Thyroid gland (tissue), 4 donors: Measurements from ENCODE around the gene RPP14. TPM values are rescaled to one million over a fixed set of nuclear protein-coding genes. Genes with fewer than 3 reads are reported as not detected.

Experiments used
- DNase-seq, 2 donors: peaks; one replicate each; pipeline ENCODE4 v3.0.0-alpha.2; 2019
- H3K27ac ChIP-seq, 3 donors: fragments of 200-600 bp; sonication (generic); 1 replicate in 2 of 3; 2 replicates in 1 of 3; pipeline ENCODE4 v1.5.1; 2016 to 2019; ENCODE audit warnings: mild to moderate bottlenecking in 1 of 3, moderate library complexity in 1 of 3
- H3K27me3 ChIP-seq: fragments of 200-600 bp; sonication (generic); one replicate; pipeline ENCODE4 v1.5.1; 2019
- H3K36me3 ChIP-seq, 2 donors: fragments of 200-600 bp; sonication (generic); one replicate each; pipeline ENCODE4 v1.5.1; 2016 to 2019
- H3K4me1 ChIP-seq, 2 donors: fragments of 200-600 bp; sonication (generic); one replicate each; pipeline ENCODE4 v1.5.1; 2017 to 2019
- H3K4me3 ChIP-seq, 3 donors: fragments of 200-600 bp; sonication (generic); replicated peaks in 1 of 3; 1 replicate in 2 of 3; 2 replicates in 1 of 3; pipeline ENCODE4 v1.5.1; 2016; ENCODE audit warnings: mild to moderate bottlenecking in 1 of 3
- H3K9me3 ChIP-seq: fragments of 200-600 bp; sonication (generic); one replicate; pipeline ENCODE4 v1.5.1; 2017
- POLR2A ChIP-seq, 2 donors: fragments of 450-650 bp; IDR thresholded peaks; one replicate each; pipeline ENCODE4 v1.6.1; 2017; ENCODE audit warnings: antibody characterized with exemption in 2 of 2, mild to moderate bottlenecking in 2 of 2, moderate library complexity in 1 of 2
- WGBS, 2 donors: methylation state at CpG; one replicate each; pipeline ENCODE4 v1.1.5; 2017; 5-methylcytosine and 5-hydroxymethylcytosine counted together
- intact Hi-C: fragments of 100-400 bp; cut with DNase I; formaldehyde crosslinking; loops from one replicate; pipeline ENCODE4 v1.15.1; 2023
- total RNA-seq, 4 donors: library from RNA; depleted of rRNA; stranded (reverse); fragments of >200 nt; gene quantifications; one replicate each; pipeline ENCODE4 v1.2.3, GENCODE V29; 2016
- TF ChIP-seq, protein P1 (sequence below), 6 experiments: fragments of 200-600 bp in 3 of 6; fragments of 450-650 bp in 3 of 6; sonication (generic) in 3 of 6; IDR thresholded peaks; one replicate each; pipeline ENCODE4 v1.5.1; 2016 to 2019; ENCODE audit warnings: antibody characterized with exemption in 6 of 6, mild to moderate bottlenecking in 2 of 6, inconsistent platforms in 1 of 6, moderate library complexity in 1 of 6

The RPP14 gene
- total RNA-seq, 4 donors from 2014 or later: 13.4 to 19.9 (median 15.7) TPM

DNA sequence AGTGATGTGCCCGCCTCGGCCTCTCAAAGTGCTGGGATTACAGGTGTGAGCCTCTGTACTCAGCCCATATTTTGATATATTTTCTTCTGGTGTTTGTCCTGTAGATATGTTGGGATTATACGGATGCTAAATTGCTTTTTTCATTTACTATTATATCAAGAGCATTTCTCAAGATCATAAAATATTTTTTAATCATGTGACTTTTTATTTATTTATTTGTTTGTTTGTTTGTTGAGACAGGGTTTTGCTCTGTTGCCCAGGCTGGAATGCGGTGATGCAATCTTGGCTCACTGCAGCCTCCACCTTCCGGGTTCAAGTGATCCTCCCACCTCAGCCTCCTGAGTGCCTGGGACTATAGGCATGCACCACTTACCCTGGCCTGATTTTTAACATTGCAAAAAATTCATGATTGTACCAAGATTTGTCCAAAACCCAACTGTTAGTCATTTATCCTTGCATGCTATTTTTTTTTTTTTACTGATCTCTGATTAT is 23.9 kb downstream of the RPP14 start:
- Histone ChIP-seq H3K4me1 (peaks cover 48 to 56% of the 10 kb centered on the region in 2 donors), H3K9me3 (no peaks in the 10 kb centered on the region), H3K4me3 (no peak overlapping the region), H3K27ac (peak overlapping the region; percentile 77 to 96 (median 91)), H3K36me3 (no peaks in the 10 kb centered on the region), H3K27me3 (no peaks in the 10 kb centered on the region)
- 90 to 94% methylated on average over 5 of the region's 5 CpGs for whole genome bisulfite sequencing, 2 donors
- no peak for DNase-seq
- TF ChIP-seq POLR2A (IDR thresholded peaks at IDR 0.05): no peak
- TF ChIP-seq, protein P1, sequence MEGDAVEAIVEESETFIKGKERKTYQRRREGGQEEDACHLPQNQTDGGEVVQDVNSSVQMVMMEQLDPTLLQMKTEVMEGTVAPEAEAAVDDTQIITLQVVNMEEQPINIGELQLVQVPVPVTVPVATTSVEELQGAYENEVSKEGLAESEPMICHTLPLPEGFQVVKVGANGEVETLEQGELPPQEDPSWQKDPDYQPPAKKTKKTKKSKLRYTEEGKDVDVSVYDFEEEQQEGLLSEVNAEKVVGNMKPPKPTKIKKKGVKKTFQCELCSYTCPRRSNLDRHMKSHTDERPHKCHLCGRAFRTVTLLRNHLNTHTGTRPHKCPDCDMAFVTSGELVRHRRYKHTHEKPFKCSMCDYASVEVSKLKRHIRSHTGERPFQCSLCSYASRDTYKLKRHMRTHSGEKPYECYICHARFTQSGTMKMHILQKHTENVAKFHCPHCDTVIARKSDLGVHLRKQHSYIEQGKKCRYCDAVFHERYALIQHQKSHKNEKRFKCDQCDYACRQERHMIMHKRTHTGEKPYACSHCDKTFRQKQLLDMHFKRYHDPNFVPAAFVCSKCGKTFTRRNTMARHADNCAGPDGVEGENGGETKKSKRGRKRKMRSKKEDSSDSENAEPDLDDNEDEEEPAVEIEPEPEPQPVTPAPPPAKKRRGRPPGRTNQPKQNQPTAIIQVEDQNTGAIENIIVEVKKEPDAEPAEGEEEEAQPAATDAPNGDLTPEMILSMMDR (IDR thresholded peaks at IDR 0.05): no peak
- intact Hi-C loops: no loop called here

DNA sequence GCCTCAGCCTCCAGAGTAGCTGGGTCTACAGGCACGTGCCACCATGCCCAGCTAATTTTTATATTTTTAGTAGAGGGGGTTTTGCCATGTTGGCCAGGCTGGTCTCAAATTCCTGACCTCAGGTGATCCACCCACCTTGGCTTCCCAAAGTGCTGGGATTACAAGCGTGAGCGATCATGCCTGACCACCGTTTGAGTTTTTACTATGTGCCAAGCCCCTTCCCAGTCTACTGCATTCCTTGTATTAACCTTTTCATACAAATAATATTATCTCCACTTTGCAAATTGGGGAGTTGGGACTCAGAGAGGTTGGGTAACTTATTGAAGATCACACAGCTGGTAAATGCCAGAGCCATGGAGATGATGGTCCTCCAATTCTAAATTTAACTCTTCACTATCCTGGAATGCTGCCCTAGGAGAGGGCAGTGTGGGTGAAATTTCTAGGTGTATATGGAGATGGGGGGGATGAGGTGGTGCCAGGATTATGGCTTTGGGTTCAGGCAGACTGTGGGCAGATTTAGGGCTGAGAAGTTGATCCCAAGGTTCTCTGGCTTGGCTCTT is 25.6 kb downstream of the RPP14 start:
- Histone ChIP-seq H3K4me1 (peaks cover 48 to 54% of the 10 kb centered on the region in 2 donors), H3K27me3 (no peaks in the 10 kb centered on the region), H3K27ac (peak overlapping the region; percentile 77 to 96 (median 91)), H3K9me3 (no peaks in the 10 kb centered on the region), H3K36me3 (no peaks in the 10 kb centered on the region), H3K4me3 (peak overlapping the region in 1 of 3 donors; percentile 80)
- DNase-seq: peak; percentile 83 to 84
- intact Hi-C loops: loop anchor here (2.0 kb wide), 1 partner anchor 161 kb away; the partner anchor contains the start of gene KCTD6
- TF ChIP-seq POLR2A (IDR thresholded peaks at IDR 0.05): no peak
- TF ChIP-seq, protein P1 (IDR thresholded peaks at IDR 0.05): no peak
- 46 to 51% methylated on average over 4 of the region's 4 CpGs for WGBS, 2 donors

DNA sequence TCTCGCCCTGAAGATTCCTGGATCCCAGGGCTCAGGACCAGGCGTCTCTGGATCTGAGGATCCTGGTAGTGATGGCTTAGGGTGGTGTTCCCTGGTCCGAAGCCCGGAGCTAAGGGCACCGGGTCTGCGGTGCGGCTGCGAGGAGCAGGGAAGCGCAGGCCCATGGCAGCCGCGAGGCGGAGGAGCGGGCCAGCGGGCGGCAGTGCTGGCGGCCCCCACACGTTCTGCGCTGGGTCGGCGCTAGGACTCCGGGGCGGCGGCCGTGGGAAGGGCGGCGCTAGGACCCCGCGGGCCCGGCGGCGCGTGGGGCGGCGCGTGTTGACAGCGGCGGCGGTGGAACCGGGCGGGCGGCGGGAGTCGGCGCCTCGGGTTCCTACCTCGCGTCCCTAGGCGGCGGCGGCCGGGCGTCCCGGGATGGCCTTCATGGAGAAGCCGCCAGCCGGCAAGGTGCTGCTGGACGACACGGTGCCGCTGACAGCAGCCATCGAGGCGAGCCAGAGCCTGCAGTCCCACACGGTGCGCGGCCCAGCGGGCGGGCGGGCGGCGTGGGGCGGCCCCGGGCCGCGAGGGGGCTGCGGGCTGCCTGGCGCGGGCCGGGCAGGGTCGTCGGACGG is 26.6 kb downstream of the RPP14 start, which contains the start of gene PXK:
PXK (plus strand) TSS at position 318 of the 614 bp plus-strand sequence; CDS start at position 415, 97 bp downstream.
- peak; percentile 85 for DNase-seq
- Histone ChIP-seq H3K9me3 (no peaks in the 10 kb centered on the region), H3K36me3 (no peaks in the 10 kb centered on the region), H3K27ac (peak within 1 kb of the TSS; percentile 77 to 96 (median 91)), H3K4me1 (peaks cover 41 to 56% of the 10 kb centered on the region in 2 donors), H3K27me3 (no peaks in the 10 kb centered on the region), H3K4me3 (peak within 1 kb of the TSS; percentile 10 to 80 (median 61))
- 0 to 20% methylated on average over 1 to 7 of the region's 79 CpGs for WGBS, 2 donors
- TF ChIP-seq, protein P1 (IDR thresholded peaks at IDR 0.05): peak in 2 of 6 experiments; percentile 16 to 39
- peak; percentile 62 to 87 for TF ChIP-seq POLR2A (IDR thresholded peaks at IDR 0.05)
- intact Hi-C loops: loop anchor here (2.0 kb wide), 1 partner anchor 160 kb away; the partner anchor contains the start of gene KCTD6

DNA sequence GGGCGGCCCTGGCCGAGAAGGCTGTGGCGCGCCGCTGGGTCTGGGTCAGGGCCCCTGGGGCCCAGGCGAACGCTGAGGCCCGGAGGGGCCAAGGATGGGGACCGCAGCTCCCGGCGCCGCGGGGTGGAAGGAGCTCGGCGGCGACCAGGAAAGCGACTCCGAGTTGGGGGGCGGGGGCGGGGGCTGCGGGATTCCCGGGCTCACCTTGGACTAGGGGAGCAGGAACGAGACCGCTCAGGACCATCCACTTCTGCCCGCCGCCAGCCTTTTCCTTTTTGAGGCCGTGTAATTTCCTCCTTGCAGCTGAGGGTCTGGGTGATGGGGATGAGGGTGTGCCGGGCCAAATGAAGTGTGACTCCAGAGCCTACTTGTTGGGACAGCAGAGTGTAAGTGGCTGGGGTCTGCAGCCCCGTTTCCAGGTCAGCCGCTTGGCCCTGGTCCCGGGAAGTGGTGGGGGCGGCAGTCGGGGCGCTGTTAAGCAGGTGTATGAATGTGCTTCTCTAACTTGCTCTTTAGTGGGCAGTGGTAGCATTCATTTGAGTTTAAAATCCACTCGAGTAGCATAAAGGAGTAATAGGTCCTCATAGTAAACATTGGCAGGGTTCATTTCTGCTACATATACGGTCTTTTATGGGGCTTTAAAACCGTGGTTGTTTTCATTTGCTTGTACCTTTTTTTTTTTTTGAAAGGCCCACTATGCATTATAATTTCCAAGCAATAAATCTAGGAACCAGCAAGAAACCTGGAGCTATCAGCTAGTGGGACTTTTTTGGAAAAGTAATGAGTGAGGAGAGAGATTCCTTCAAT is 27.4 kb downstream of the RPP14 start:
- peaks cover 42 to 59% of the 10 kb centered on the region in 2 donors for H3K4me1 ChIP-seq
- intact Hi-C loops: loop anchor here (2.0 kb wide), 1 partner anchor 159 kb away; the partner anchor contains the start of gene KCTD6
- H3K9me3 ChIP-seq: no peaks in the 10 kb centered on the region
- H3K4me3 ChIP-seq: peak overlapping the region; percentile 10 to 80 (median 61)
- no peaks in the 10 kb centered on the region for H3K27me3 ChIP-seq
- 0% methylated on average over 12 to 18 of the region's 37 CpGs for WGBS, 2 donors
- peak in 1 of 2 donors; percentile 10 for TF ChIP-seq POLR2A (IDR thresholded peaks at IDR 0.05)
- TF ChIP-seq, protein P1 (IDR thresholded peaks at IDR 0.05): peak in 2 of 6 experiments; percentile 28 to 30
- H3K36me3 ChIP-seq: no peaks in the 10 kb centered on the region
- peak; percentile 65 to 73 for DNase-seq
- peak overlapping the region; percentile 77 to 96 (median 91) for H3K27ac ChIP-seq
